HepG2 (cell line): ENCODE results near the gene MILR1. TPM values are rescaled to one million over a fixed set of nuclear protein-coding genes. Genes with fewer than 3 reads are reported as not detected.

Source experiments
- ATM ChIP-seq: fragments of 450-650 bp; IDR thresholded peaks from 2 replicates; pipeline ENCODE4 v1.7.1; 2017; ENCODE audit warnings: mild to moderate bottlenecking, borderline replicate concordance
- CCAR2 ChIP-seq: fragments of 200-400 bp; formaldehyde crosslinking; optimal IDR thresholded peaks from 2 replicates; pipeline ENCODE3; 2018; ENCODE audit warnings: low read depth, mild to moderate bottlenecking, low read length, moderate library complexity
- HDAC2 ChIP-seq: sonication (generic); formaldehyde crosslinking; IDR thresholded peaks from 2 replicates; pipeline ENCODE4 v1.4.0; 2020; ENCODE audit warnings: missing genetic modification reagents
- KDM6A ChIP-seq: IDR thresholded peaks from 2 replicates; pipeline ENCODE4 v1.6.1; 2016; ENCODE audit warnings: low read depth
- KLF16 ChIP-seq, 2 experiments: sonication (generic) in 1 of 2; formaldehyde crosslinking in 1 of 2; IDR thresholded peaks; 2 replicates each; pipeline versions ENCODE4 v1.6.1 to v1.8.0; 2016 to 2023; ENCODE audit warnings: missing genetic modification reagents in 2 of 2, missing compliant biosample characterization in 1 of 2
- SKI ChIP-seq: fragments of 450-650 bp; IDR thresholded peaks from one replicate; pipeline ENCODE4 v1.6.1; 2018; ENCODE audit warnings: mild to moderate bottlenecking; ENCODE audit not compliant: partially characterized antibody
- TBP ChIP-seq: sonication (generic); formaldehyde crosslinking; IDR thresholded peaks from 2 replicates; pipeline ENCODE4 v1.5.0; 2020; ENCODE audit warnings: missing genetic modification reagents
- TEAD3 ChIP-seq: optimal IDR thresholded peaks from 2 replicates; pipeline ENCODE3; 2016; ENCODE audit warnings: borderline replicate concordance
- TP53 ChIP-seq: sonication (generic); formaldehyde crosslinking; conservative IDR thresholded peaks from 2 replicates; pipeline ENCODE4 v1.4.0; 2020; ENCODE audit warnings: missing genetic modification reagents
- U2AF1 ChIP-seq: fragments of 200-400 bp; formaldehyde crosslinking; optimal IDR thresholded peaks from 2 replicates; pipeline ENCODE3; 2017; ENCODE audit warnings: mild to moderate bottlenecking, low read depth, low read length
- ZNF207 ChIP-seq: fragments of 450-650 bp; IDR thresholded peaks from 2 replicates; pipeline ENCODE4 v1.6.1; 2016; ENCODE audit warnings: antibody characterized with exemption, borderline replicate concordance
- ZNF263 ChIP-seq: sonication (generic); formaldehyde crosslinking; IDR thresholded peaks from 2 replicates; pipeline ENCODE4 v1.4.0; 2020; ENCODE audit warnings: missing genetic modification reagents
- ZNF264 ChIP-seq: sonication (generic); formaldehyde crosslinking; IDR thresholded peaks from 2 replicates; pipeline ENCODE4 v1.4.0; 2020; ENCODE audit warnings: missing genetic modification reagents
- ZNF354B ChIP-seq: sonication (generic); formaldehyde crosslinking; IDR thresholded peaks from 2 replicates; pipeline ENCODE4 v1.8.0; 2022; ENCODE audit warnings: mild to moderate bottlenecking, missing genetic modification reagents
- ZNF382 ChIP-seq: sonication (generic); formaldehyde crosslinking; IDR thresholded peaks from 2 replicates; pipeline ENCODE4 v1.5.0; 2020; ENCODE audit warnings: missing genetic modification reagents, mild to moderate bottlenecking, borderline replicate concordance
- ZNF569 ChIP-seq: sonication (generic); formaldehyde crosslinking; IDR thresholded peaks from 2 replicates; pipeline ENCODE4 v1.5.0; 2020; ENCODE audit warnings: mild to moderate bottlenecking, missing genetic modification reagents, moderate library complexity, borderline replicate concordance
- ZNF790 ChIP-seq: sonication (generic); formaldehyde crosslinking; IDR thresholded peaks from 2 replicates; pipeline ENCODE4 v1.8.0; 2022; ENCODE audit warnings: missing genetic modification reagents, mild to moderate bottlenecking, borderline replicate concordance
- ZNF816 ChIP-seq: sonication (generic); formaldehyde crosslinking; IDR thresholded peaks from 2 replicates; pipeline ENCODE4 v1.8.0; 2022; ENCODE audit warnings: missing genetic modification reagents, mild to moderate bottlenecking, borderline replicate concordance
- polyA plus RNA-seq, 8 experiments: library from polyadenylated mRNA; depleted of rRNA in 3 of 8; stranded (reverse) in 7 of 8; unstranded in 1 of 8; fragments of >200 nt; fragmentation: Illumina TruSeq in 4 of 8; extraction: Trizol in 4 of 8; gene quantifications; 2 replicates each; pipeline versions ENCODE4 v1.2.1 to v1.2.3, GENCODE V29; 2011 to 2016; ENCODE audit warnings: low read depth in 4 of 8, missing spikeins in 1 of 8, mixed read lengths in 1 of 8; ENCODE audit not compliant: insufficient read depth in 1 of 8
- total RNA-seq, 5 experiments: library from RNA; depleted of rRNA; stranded (reverse); fragments of >200 nt; fragmentation: Illumina TruSeq; extraction: Trizol; gene quantifications; 2 replicates each; pipeline ENCODE4 v1.2.3, GENCODE V29; 2016; ENCODE audit warnings: low read depth in 1 of 5
- TF ChIP-seq, protein P1 (sequence below): IDR thresholded peaks from 2 replicates; pipeline ENCODE4 v1.6.1; 2016; ENCODE audit warnings: low read depth, control low read depth
- TF ChIP-seq, protein P2 (sequence below): sonication (generic); formaldehyde crosslinking; IDR thresholded peaks from 2 replicates; pipeline ENCODE4 v1.4.0; 2020; ENCODE audit warnings: mild to moderate bottlenecking, missing genetic modification reagents
- TF ChIP-seq, protein P3 (sequence below): sonication (generic); formaldehyde crosslinking; IDR thresholded peaks from 2 replicates; pipeline ENCODE4 v1.4.0; 2020; ENCODE audit warnings: missing genetic modification reagents
- TF ChIP-seq, protein P4 (sequence below): IDR thresholded peaks from 2 replicates; pipeline ENCODE4 v1.6.1; 2016; ENCODE audit warnings: mild to moderate bottlenecking

The MILR1 gene
- total and polyA plus RNA-seq, 2 of the 13 experiments (the other 11 are each of a cell fraction or from before 2014, with no cell fraction given) = 0.27 to 1.7 TPM

DNA sequence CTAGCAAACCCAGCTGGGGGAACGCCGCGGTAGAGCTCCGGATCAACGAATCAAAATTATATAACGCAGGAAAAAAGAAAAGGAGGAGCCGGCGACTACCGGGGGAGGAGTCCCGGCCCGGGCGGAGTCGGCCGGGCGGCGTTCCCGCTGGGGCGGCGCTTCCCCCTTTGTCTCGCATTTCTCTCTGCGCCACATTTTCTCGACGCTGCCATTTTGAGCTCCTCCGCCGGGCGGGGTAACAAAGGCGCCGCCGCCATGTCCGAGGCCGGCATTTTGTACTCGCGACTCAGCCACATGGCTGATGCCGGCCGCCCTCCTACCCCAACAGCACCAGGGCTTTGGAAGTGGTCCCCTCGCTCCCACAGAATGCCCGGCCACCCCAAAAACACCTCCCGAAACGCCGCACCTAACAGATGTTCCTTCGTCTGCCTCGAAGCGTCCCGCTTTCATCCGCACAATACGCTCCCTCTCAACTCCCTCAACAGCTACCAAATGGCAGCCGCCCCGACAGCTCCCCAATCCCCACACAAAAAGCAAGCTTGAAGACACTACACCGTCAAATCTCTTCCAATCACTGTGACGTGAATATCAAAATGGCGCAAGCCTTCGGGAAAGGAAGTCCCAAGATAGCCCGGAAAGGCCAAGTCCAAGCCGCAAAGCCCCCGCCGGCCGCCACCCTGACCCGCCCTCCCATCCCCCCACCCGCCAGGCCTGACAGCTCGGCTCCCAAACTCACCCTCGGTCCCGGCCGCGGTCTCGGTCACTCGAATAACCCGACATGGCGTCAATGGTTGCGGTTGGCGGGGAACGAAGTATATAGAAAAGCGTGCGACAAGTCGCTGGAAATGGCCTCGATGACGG is 56.7 kb downstream of the MILR1 start (continued):
- TF ChIP-seq, protein P1, sequence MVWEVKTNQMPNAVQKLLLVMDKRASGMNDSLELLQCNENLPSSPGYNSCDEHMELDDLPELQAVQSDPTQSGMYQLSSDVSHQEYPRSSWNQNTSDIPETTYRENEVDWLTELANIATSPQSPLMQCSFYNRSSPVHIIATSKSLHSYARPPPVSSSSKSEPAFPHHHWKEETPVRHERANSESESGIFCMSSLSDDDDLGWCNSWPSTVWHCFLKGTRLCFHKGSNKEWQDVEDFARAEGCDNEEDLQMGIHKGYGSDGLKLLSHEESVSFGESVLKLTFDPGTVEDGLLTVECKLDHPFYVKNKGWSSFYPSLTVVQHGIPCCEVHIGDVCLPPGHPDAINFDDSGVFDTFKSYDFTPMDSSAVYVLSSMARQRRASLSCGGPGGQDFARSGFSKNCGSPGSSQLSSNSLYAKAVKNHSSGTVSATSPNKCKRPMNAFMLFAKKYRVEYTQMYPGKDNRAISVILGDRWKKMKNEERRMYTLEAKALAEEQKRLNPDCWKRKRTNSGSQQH = 0 out of 2 replicates have a peak, but pooled peaks have one; percentile 64
- TF ChIP-seq ZNF207 = no peak
- TF ChIP-seq TP53 = no peak
- no peak for TF ChIP-seq HDAC2 (CRISPR knock-in tag)
- peak; percentile 95 for TF ChIP-seq ZNF263 (CRISPR knock-in tag)
- TF ChIP-seq KDM6A (CRISPR knock-in tag) = no peak; the same call in 1 of the 2 replicates
- no peak for TF ChIP-seq ZNF382 (CRISPR knock-in tag)
- TF ChIP-seq, protein P2, sequence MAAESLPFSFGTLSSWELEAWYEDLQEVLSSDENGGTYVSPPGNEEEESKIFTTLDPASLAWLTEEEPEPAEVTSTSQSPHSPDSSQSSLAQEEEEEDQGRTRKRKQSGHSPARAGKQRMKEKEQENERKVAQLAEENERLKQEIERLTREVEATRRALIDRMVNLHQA (CRISPR knock-in tag) = no peak
- TF ChIP-seq ZNF264 (CRISPR knock-in tag) = no peak
- TF ChIP-seq, protein P3, sequence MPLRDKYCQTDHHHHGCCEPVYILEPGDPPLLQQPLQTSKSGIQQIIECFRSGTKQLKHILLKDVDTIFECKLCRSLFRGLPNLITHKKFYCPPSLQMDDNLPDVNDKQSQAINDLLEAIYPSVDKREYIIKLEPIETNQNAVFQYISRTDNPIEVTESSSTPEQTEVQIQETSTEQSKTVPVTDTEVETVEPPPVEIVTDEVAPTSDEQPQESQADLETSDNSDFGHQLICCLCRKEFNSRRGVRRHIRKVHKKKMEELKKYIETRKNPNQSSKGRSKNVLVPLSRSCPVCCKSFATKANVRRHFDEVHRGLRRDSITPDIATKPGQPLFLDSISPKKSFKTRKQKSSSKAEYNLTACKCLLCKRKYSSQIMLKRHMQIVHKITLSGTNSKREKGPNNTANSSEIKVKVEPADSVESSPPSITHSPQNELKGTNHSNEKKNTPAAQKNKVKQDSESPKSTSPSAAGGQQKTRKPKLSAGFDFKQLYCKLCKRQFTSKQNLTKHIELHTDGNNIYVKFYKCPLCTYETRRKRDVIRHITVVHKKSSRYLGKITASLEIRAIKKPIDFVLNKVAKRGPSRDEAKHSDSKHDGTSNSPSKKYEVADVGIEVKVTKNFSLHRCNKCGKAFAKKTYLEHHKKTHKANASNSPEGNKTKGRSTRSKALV = no peak
- peak; percentile 37 for TF ChIP-seq SKI
- TF ChIP-seq TEAD3 = peak; percentile 40
- TF ChIP-seq ZNF569 (CRISPR knock-in tag) = no peak
- TF ChIP-seq TBP = no peak
- no peak for TF ChIP-seq ZNF816
- TF ChIP-seq KLF16 (CRISPR knock-in tag; IDR thresholded peaks at IDR 0.05) = peak in 1 of 2 experiments; percentile 77; a peak in 1 of 4 replicates
- TF ChIP-seq U2AF1 = no peak
- TF ChIP-seq CCAR2 = no peak
- TF ChIP-seq ZNF354B = 0 out of 2 replicates have a peak, but pooled peaks have one; percentile 26
- TF ChIP-seq ZNF790 (CRISPR knock-in tag) = no peak
- TF ChIP-seq ATM = no peak
- TF ChIP-seq, protein P4, sequence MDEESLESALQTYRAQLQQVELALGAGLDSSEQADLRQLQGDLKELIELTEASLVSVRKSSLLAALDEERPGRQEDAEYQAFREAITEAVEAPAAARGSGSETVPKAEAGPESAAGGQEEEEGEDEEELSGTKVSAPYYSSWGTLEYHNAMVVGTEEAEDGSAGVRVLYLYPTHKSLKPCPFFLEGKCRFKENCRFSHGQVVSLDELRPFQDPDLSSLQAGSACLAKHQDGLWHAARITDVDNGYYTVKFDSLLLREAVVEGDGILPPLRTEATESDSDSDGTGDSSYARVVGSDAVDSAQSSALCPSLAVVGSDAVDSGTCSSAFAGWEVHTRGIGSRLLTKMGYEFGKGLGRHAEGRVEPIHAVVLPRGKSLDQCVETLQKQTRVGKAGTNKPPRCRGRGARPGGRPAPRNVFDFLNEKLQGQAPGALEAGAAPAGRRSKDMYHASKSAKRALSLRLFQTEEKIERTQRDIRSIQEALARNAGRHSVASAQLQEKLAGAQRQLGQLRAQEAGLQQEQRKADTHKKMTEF (CRISPR knock-in tag) = peak; percentile 80
